Measurements from ENCODE around the gene MFAP2. TPM values are rescaled to one million over a fixed set of nuclear protein-coding genes. Genes with fewer than 3 reads are reported as not detected.
"Not testable (repeated sequence)": the region's sequence is repeated elsewhere in the genome, so short reads cannot be mapped to it uniquely, and the experiment has no call there.

MFAP2 gene
- polyA plus RNA-seq, 3 donors, result not detected

- H3K4me1 ChIP-seq (ENCODE audit: control insufficient read depth in 1 of 2, insufficient read depth in 2 of 2, low read length in 2 of 2), result no peaks in the 10 kb centered on the region
- H3K4me3 ChIP-seq (replicated peaks in 1 of 3; ENCODE audit: low read depth in 2 of 3, low read length in 3 of 3), result no peak overlapping the region
- Mint-ChIP-seq H3K27me3 (ENCODE audit: low read depth in 3 of 3) (peaks cover 0 to 5% (median 4%) of the 10 kb centered on the region in 3 donors), H3K4me1 (no peaks in the 10 kb centered on the region), H3K36me3 (peaks cover 4 to 13% of the 10 kb centered on the region in 2 donors), H3K9me3 (peaks cover 0 to 1% (median 0%) of the 10 kb centered on the region in 7 donors), H3K4me3 (no peak overlapping the region), H3K27ac (no peak overlapping the region)
- H3K79me2 ChIP-seq (ENCODE audit: insufficient read depth, low read length), result no peaks in the 10 kb centered on the region
- H4K20me1 ChIP-seq (ENCODE audit: insufficient read depth, low read length), result no peaks in the 10 kb centered on the region
- no peak for TF ChIP-seq CTCF (IDR thresholded peaks at IDR 0.05)
- no peak overlapping the region for H3K4me2 ChIP-seq (replicated peaks; ENCODE audit: extremely low read depth, low read length, poor library complexity, severe bottlenecking)
- H2AFZ ChIP-seq (ENCODE audit: insufficient read depth, low read depth, low read length, poor library complexity, severe bottlenecking), result no peak overlapping the region
- peaks cover 0 to 5% of the 10 kb centered on the region in 2 donors for H3K36me3 ChIP-seq (replicated peaks in 1 of 2; ENCODE audit: control insufficient read depth in 1 of 2, insufficient read depth in 2 of 2, low read length in 2 of 2)
- WGBS (ENCODE audit: insufficient coverage), result 95% methylated on average over 41 of the region's 51 CpGs
- H3K9ac ChIP-seq (ENCODE audit: insufficient read depth, low read length, poor library complexity, severe bottlenecking), result no peak overlapping the region
- DNase-seq, result no peak
- H3K27me3 ChIP-seq (ENCODE audit: control insufficient read depth in 2 of 2, insufficient read depth in 2 of 2, low read length in 2 of 2), result no peaks in the 10 kb centered on the region
- no peak overlapping the region for H3K27ac ChIP-seq (ENCODE audit: low read depth in 1 of 2, low read length in 2 of 2)
- H3K9me3 ChIP-seq (replicated peaks in 1 of 2; ENCODE audit: control insufficient read depth in 1 of 2, insufficient read depth in 1 of 2, low read length in 2 of 2), result no peaks in the 10 kb centered on the region
- intact Hi-C loops (cut with micrococcal nuclease), result no loop called here
These were observed 41.8 kb downstream of the MFAP2 start for GRCh38 chr1:16938351-16939321.

GRCh38 chr1:16936580-16936979 lies 43.8 kb downstream of the MFAP2 start:
- H3K4me1 Mint-ChIP-seq; intact Hi-C loops (cut with micrococcal nuclease); H3K9me3 Mint-ChIP-seq; H3K9ac ChIP-seq (ENCODE audit: insufficient read depth, low read length, poor library complexity, severe bottlenecking); H3K9me3 ChIP-seq (replicated peaks in 1 of 2; ENCODE audit: control insufficient read depth in 1 of 2, insufficient read depth in 1 of 2, low read length in 2 of 2); H3K27me3 ChIP-seq (ENCODE audit: control insufficient read depth in 2 of 2, insufficient read depth in 2 of 2, low read length in 2 of 2); DNase-seq; H3K4me3 ChIP-seq (replicated peaks in 1 of 3; ENCODE audit: low read depth in 2 of 3, low read length in 3 of 3); H3K4me3 Mint-ChIP-seq; H3K79me2 ChIP-seq (ENCODE audit: insufficient read depth, low read length); H3K27ac ChIP-seq (ENCODE audit: low read depth in 1 of 2, low read length in 2 of 2); H2AFZ ChIP-seq (ENCODE audit: insufficient read depth, low read depth, low read length, poor library complexity, severe bottlenecking); H3K27ac Mint-ChIP-seq; H3K36me3 ChIP-seq (replicated peaks in 1 of 2; ENCODE audit: control insufficient read depth in 1 of 2, insufficient read depth in 2 of 2, low read length in 2 of 2); H4K20me1 ChIP-seq (ENCODE audit: insufficient read depth, low read length); H3K4me1 ChIP-seq (ENCODE audit: control insufficient read depth in 1 of 2, insufficient read depth in 2 of 2, low read length in 2 of 2); H3K27me3 Mint-ChIP-seq (ENCODE audit: low read depth in 3 of 3); H3K4me2 ChIP-seq (replicated peaks; ENCODE audit: extremely low read depth, low read length, poor library complexity, severe bottlenecking): not testable (repeated sequence)
- peaks cover 9 to 15% of the 10 kb centered on the region in 2 donors for H3K36me3 Mint-ChIP-seq
- 96% methylated on average over 15 of the region's 16 CpGs for WGBS (ENCODE audit: insufficient coverage)

- H3K36me3 Mint-ChIP-seq, result peaks cover 6 to 18% of the 10 kb centered on the region in 2 donors
- H3K27ac ChIP-seq (ENCODE audit: low read depth in 1 of 2, low read length in 2 of 2); H3K27me3 Mint-ChIP-seq (ENCODE audit: low read depth in 3 of 3); H3K4me3 ChIP-seq (replicated peaks in 1 of 3; ENCODE audit: low read depth in 2 of 3, low read length in 3 of 3); H3K4me3 Mint-ChIP-seq; H3K27me3 ChIP-seq (ENCODE audit: control insufficient read depth in 2 of 2, insufficient read depth in 2 of 2, low read length in 2 of 2); H3K4me1 Mint-ChIP-seq; H3K27ac Mint-ChIP-seq; H3K9me3 ChIP-seq (replicated peaks in 1 of 2; ENCODE audit: control insufficient read depth in 1 of 2, insufficient read depth in 1 of 2, low read length in 2 of 2); intact Hi-C loops (cut with micrococcal nuclease); DNase-seq; H4K20me1 ChIP-seq (ENCODE audit: insufficient read depth, low read length); H3K9me3 Mint-ChIP-seq; H3K9ac ChIP-seq (ENCODE audit: insufficient read depth, low read length, poor library complexity, severe bottlenecking); H3K79me2 ChIP-seq (ENCODE audit: insufficient read depth, low read length); H2AFZ ChIP-seq (ENCODE audit: insufficient read depth, low read depth, low read length, poor library complexity, severe bottlenecking); H3K36me3 ChIP-seq (replicated peaks in 1 of 2; ENCODE audit: control insufficient read depth in 1 of 2, insufficient read depth in 2 of 2, low read length in 2 of 2); H3K4me2 ChIP-seq (replicated peaks; ENCODE audit: extremely low read depth, low read length, poor library complexity, severe bottlenecking); H3K4me1 ChIP-seq (ENCODE audit: control insufficient read depth in 1 of 2, insufficient read depth in 2 of 2, low read length in 2 of 2): not testable (repeated sequence)
These were observed 46.5 kb downstream of the MFAP2 start for GRCh38 chr1:16933945-16934344.
